NCI-H2107 treated with DMSO at 0.1 percent for 48 hours (cell line): Measurements from ENCODE around the gene EIF2A.
"Not testable (repeated sequence)": the region's sequence is repeated elsewhere in the genome, so short reads cannot be mapped to it uniquely, and the experiment has no call there.

ENCODE experiments used
- DNase-seq: peaks from one replicate; lab custom pipeline; 2025; ENCODE audit not compliant: unreplicated experiment; lab: John Stamatoyannopoulos, UW

EIF2A gene

DNA sequence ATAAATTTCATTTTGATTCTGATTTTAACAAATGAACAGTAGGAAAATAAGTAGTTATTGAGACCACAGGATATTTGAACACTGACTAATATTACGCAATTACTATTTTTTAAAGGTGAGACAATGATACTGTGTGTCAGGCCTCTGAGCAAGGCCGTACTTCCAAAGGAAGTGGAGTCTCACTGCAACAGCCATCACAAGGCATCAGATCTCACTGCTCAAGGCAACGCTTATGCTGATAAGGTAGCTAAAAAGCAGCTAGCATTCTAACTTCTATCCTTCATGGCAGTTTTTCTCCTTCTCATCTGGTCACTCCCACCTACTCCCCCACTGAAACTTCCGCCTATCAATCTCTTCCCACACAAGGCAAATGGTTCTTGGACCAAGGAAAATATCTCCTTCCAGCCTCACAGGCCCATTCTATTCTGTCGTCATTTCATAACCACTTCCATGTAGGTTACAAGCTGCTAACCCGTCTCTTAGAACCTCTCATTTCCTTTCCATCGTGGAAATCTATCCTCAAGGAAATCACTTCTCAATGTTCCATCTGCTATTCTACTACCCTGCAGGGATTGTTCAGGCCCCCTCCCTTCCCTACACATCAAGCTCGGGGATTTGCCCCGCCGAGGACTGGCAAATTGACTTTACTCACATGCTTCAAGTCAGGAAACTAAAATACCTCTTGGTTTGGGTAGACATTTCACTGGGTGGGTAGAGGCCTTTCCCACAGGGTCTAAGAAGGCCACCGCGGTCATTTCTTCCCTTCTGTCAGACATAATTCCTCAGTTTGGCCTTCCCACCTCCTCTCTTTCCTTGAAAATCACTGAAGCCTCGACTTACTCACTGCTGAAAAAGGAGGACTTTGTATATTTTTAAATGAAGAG lies 54.3 kb downstream of the EIF2A start:
- not testable (repeated sequence) for DNase-seq

DNA sequence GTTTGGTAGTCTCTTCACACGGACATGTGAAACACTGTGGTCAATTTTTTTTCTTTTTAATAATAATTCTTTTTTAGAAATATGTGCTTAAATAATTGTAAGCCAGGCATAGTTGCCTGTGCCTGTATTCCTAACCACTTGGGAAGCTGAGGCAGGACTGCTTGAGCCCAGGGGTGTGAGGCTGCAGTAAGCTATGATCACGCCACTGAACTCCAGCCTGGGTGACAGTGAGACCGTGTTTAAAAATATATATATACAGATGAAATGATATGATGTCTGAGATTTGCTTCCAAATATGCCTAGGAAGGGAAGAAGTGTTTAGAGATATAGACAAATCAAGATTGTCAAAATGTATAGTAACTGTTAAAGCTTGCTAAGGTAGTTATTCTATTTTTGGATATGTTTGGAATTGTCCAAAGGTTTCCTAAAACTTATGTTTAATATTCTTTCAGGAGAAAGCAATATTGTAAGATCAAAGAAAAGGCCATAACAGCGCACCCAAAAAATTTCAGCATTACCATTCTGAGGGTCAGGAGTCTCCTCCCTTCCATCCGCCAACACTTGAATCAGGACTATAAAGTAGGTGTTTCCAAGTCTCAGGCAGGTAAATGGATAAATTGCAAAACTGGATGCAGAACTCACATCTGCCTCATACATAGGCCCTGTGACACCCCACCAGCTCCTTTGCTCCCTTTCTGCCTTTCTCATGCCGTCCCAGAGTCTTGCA lies 56.0 kb downstream of the EIF2A start:
- no peak for DNase-seq

DNA sequence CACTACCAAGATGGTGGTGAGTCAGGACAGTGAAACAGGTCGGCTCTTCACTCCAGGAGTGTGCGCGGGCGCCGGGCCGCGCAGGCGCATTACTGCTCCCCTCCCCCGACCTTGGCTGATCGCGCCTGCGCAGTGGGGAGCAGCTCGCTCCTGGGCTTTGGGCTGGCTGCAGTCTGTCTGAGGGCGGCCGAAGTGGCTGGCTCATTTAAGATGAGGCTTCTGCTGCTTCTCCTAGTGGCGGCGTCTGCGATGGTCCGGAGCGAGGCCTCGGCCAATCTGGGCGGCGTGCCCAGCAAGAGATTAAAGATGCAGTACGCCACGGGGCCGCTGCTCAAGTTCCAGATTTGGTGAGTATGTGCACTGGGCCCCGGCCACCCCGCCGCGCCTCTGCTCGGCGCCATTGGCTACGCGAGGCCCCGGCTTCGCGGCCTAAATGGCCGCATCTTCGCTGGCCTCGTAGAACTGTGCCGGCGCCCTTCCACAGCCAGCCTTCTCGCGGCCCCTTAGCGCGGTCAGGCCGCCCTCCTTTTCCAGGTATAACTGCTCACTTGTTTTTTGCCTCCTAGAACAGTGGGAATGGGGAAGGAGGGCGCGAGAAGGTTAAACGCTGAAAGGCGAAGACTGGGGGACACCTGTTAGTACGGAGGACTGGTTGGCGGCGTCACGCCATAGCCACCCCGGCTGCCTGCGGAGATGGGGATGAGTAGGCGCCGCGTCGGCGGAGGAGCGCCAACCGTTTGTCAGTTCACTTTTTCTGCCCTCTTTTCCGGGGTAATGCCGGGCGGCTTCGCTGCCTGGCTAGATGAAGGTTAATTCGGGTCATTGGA lies 56.8 kb downstream of the EIF2A start, which contains the start of gene SELENOT:
TSS of gene SELENOT (plus strand) at position 169 of the 827 bp plus-strand sequence. CDS start at position 211, 42 bp downstream.
- DNase-seq: peak; percentile 92

DNA sequence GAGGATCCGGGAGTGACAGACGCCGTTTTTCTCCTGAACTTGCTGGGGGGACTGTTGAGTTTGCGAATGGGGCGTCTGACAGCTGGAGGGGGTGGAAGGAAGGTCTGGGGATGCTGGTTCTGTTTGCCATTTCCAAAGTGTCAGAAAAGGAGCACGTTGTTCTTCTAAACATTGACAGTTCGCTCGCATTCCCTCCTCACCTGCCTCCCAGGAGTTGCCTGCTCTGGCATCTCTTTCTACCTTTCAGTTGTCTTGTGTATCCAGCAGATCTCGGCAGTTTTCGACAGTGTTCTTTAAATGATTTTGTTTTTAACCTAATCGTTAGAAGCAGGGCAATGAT lies 57.4 kb downstream of the EIF2A start:
- DNase-seq: no peak

DNA sequence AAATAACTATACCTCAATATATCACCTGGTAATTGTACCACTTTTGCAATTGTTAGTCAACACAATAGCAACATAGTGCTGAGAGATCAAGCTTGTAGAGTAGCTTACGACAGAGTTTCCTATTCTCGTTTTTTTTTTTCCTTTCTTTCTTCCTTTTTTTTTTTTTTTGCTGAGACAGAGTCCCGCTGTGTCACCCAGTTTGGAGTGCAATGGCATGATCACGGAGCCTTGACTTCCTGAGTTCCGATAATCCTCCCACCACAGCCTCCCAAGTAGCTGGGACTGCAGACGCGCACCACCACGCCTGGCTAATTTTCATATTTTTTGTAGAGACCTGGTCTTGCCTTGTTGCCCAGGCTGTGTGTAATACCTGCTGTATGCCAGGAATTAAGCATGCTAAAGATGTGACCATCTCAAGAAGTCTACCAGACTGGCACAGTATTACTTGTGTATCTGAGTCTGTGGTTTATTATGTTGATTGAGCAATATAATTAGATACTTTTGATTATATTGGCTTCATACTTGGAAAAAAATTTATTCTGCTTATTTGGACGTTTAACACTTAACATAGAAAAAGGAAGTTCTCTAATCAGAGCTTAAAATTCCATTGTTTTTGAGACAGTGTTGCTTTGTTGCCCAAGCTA lies 59.5 kb downstream of the EIF2A start:
- no peak for DNase-seq

DNA sequence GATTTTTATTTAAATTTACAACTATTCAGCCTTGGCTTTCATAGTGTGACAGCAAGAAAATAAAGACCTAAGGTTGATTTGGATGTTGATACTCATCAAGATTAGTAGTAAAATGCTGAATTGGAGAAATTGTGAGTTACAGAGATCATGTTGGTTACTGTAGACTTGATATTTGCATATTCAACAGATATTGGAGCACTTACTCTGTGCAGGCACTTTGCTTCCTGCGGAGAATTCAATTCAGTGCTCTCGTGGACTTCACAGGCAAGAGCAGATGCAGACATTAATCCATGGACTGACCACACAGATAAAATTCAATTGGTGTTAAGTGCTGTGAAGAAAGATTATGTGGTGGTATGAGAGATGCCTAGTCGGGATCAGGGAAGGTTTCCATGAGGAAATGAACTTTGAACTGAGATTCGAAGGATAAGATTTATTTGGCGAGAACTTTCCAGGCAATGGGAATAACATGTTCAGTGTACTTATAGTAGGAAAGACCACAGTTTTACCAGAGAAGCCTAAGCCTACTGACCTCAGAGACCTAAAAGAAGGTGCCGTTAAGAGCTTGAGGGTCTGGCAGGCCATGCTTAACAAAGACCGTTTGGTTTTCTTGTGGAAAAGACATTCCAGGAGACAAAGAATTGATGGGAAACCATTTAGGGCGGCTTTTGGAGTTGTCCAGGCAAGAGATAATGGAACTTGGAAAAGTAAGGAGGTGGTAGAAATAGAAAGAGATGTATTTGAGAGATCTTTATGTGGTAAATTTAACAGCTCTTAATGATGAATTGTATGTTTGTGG lies 60.9 kb downstream of the EIF2A start:
- no peak for DNase-seq

DNA sequence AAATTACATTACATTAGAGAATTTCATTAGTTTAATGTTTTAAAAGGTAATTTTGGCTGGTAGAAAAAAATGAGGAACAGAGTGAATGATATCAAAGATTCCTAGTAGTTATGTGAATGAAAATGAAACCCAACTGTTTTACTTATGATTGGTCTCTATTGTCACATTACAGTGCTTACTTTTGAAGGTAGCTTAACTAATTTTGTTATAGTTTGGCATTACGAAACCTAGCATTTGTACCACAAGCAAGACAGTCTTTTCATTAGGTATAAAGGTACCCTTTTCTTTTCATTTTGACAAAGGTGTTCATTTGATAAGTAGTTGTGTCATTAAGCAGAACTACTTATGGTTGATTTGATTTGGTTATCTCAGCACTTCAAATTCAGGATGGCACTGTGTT lies 63.4 kb downstream of the EIF2A start:
- no peak for DNase-seq

DNA sequence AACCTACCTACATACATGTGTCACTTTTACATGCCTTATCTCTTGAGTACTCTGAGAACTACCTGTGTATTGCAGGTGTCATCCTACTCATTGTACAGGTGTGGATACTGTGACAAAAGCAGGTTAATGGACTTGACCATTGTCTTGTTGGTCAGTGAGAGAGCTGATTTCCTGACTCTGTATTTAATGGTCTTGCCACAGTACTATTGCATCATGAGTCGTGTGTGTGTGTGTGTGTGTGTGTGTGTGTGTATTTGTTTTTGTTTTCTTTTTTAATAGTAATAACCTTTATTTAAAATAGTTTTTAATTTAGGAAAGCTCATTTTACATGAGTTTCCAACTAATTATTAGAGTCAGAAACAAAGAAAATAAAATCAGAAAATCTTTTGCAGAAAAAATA lies 64.2 kb downstream of the EIF2A start:
- DNase-seq: no peak

DNA sequence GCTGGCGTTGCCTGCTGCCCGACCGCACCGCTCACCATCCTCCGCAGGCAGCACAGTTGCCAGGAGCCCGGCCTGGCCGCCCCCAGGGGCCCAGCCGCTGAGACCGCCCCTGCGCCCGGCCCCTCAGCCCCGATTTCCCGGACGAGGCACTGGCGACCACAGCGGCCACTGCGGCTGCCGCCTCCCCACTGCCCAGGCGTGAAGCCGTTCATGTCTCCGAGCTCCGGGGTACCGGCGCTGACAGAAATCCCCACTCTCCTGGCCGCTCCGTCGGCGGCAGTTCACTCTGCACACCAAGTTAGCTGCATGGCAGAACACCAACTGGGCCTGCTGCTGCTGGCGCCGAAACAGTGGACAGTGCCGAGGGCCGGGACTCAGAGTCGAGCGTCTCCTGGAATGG lies 65.1 kb downstream of the EIF2A start:
- DNase-seq: no peak

DNA sequence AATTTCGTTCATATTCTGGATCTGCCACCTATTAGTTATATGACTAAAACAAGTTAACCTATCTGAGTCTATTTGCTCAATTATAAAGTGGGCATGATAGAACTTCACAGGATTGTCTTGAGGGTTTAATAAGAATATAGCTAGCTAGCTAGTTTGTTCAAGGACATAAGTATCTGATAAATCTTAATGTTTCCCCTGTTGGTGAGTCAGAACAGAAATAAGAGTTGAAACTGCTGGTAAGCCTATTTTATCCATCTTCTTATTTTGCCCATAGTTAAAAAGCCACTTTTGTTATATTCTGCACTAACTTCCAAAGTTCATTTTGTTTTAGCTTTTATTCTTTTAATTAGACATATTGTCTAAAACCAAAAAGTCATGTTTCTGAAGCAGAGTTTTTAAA lies 65.9 kb downstream of the EIF2A start:
- no peak for DNase-seq

DNA sequence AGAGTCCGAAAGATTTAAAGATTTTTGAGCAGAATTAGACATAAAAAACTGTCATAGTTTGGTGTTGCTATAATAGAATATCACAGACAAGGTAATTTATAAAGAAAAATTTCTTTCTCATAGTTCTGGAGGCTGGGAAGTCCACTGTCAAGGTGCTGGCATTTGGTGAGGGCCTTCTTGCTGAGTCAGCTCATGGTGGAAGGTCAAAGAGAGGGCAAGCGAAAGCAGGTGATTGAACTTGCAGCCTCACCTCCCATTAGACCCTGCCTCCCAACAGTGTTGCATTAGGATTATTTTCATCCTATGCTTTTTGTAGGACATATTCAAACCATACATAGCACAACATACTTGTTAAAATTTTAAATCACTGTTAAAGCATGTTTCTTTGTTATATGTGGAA lies 66.4 kb downstream of the EIF2A start:
- no peak for DNase-seq

DNA sequence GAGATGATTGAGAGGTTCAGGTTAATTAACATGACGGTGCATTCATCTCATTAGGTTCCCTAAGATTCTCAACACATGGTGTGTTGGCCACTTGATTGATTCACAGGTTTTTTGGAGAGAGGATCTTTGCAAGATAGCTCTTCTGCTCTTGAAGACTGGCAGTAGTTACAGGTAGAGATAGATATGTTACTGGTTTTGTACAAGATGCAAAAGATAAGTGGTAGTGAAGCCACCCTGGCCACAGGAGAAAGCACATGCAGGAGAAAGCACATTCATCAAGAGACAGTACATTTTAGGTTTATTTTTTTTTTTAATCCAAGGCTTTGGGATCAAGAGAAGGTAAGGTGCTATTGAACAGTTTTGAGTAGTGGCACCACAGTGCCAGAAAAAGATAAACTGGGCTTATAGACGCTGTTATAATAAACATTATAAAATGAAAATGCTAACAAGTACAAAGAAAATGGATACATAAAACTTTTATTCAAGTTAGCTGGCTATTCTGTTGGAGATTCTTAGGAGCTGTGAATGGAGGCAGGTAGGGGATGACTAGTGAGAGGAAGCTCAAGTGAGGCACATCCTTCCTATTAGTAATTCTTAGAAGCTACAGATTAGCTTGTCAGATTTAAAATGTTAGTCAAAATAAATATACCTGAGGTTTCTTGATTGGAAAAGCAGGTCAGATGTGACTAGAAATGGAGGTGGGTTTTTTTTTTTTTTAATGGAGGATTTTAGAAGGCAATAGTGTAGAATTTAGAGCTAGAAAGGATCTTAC lies 67.3 kb downstream of the EIF2A start:
- no peak for DNase-seq

DNA sequence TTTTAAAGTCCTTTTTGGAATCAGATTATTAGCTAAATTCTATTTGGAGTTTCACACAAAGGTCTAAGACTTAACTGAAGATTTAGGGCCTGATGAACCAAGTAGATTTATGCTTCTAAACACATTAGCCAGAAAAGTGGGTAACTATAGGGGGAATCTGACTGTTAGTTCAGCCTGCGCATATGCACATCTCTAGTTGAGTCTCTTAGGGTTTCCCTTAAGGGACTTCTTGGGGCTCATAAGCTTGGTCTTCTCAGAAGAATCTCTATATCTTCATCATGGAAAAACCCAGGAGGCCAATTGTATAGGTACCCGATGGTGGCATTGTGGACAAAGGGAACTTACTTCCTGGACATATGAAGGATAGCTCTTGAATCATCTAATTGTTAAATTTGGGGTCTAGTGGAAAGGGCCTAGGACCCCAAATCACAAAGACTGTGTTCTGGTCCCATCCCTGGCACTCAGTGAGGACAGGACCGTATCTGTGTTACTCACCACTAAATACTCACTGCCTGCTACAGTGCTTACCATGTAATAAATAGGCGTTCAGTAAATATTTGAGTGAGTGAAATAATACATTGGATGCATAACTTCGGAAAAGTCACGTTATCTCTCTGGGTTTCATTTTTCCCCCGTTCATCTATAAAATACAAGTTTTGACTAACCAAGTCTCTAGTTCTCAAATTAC lies 73.6 kb downstream of the EIF2A start:
- DNase-seq: no peak

DNA sequence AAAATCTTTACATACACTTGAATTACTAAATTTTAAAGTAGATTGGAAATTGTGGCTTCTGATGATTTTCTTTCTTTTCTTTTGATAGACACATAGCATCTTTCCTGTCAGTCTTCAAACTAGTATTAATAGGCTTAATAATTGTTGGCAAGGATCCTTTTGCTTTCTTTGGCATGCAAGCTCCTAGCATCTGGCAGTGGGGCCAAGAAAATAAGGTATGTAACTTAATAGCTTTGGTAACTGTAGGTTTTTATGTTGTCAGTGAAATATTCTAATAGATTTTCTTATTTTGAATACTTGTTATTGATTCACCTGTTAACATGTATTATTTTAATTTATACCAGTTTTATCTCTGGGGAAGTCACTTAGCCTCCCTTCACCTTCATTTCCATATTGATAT lies 76.4 kb downstream of the EIF2A start:
- not testable (repeated sequence) for DNase-seq

DNA sequence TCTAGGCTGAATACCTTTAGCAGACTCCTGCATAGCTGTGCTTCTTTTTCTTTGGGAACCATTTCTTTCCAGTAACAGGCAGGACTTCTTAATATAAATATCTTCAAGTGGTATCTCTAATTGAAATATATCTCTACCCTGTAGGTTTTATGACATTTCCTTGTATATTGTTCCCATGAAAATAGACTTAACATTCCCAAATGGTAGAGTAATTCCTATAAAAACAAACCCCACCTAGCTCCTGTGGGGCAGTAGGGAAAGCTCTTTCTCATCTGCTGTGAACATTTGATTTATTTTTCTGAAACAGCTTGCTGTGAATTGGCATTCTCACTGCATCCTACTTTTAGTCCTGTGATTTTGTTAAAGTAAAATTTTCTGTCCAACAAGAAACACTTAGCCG lies 77.4 kb downstream of the EIF2A start:
- DNase-seq: no peak

DNA sequence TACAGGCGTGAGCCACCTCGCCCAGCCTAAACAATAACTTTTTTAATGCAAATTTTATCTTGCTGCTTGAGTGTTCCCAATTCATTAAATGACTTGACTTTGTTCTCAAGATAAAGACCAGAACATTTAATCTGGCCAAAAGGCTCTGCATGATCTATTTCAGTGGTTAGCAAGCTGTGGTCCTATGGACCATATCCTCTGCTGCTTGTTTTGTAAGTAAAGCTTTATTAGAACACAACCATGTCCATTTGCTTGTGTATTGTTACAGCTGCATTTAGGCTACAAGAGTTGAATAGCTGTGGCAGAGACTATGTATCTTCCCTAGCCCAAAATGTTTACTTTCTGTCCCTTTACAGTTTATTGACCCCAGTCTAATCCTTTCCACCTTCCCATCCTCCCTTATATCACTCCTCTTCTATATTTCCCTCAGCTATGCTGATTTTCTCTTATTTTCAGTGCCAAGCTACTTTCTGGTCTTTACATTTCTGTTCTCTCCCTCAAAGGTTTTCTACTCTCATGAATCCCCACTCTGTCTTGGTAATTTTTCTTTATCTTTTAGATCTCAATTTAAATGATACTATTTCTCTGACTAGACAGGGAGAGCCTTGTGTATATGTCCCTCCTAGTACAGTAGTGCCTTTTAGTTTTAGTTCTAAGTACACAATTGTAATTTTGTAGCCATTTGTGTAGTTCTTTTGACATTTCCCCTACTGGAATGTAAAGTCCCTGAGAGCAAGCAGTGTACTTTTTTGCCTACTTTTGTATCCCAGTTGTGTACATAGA lies 79.8 kb downstream of the EIF2A start:
- no peak for DNase-seq

DNA sequence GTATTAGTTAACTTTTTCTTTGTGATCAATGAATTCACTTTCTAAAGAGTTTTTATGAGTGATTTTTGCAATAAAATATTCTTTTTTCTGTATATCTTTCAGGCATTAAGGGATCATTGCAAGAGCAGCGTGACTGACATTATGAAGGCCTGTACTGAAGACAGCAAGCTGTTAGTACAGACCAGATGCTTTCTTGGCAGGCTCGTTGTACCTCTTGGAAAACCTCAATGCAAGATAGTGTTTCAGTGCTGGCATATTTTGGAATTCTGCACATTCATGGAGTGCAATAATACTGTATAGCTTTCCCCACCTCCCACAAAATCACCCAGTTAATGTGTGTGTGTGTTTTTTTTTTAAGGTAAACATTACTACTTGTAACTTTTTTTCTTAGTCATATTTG lies 81.0 kb downstream of the EIF2A start:
- DNase-seq: no peak
